ENCODE results near the gene ACSBG1. TPM values are rescaled to one million over a fixed set of nuclear protein-coding genes. Genes with fewer than 3 reads are reported as not detected.

Gene ACSBG1
- total RNA-seq, 1 experiment from 2014 or later = 1.2 TPM

GRCh38 chr15:78261062-78261461 lies 26.7 kb upstream of the ACSBG1 start:
- Histone ChIP-seq H4K20me1 (ENCODE audit: insufficient read depth) (no peaks in the 10 kb centered on the region), H3K4me2 (no peak overlapping the region), H2AFZ (no peak overlapping the region), H3K4me3 (no peak overlapping the region), H3K9me3 (ENCODE audit: insufficient read depth, low read depth) (no peaks in the 10 kb centered on the region), H3K79me2 (ENCODE audit: low read depth) (no peaks in the 10 kb centered on the region), H3K4me1 (replicated peaks; ENCODE audit: insufficient read depth) (peaks cover 18% of the 10 kb centered on the region), H3K27me3 (ENCODE audit: insufficient read depth, low read depth) (no peaks in the 10 kb centered on the region), H3K27ac (no peak overlapping the region), H3K36me3 (ENCODE audit: low read depth) (no peaks in the 10 kb centered on the region), H3F3A (ENCODE audit: insufficient read depth, low read depth) (peaks cover 11% of the 10 kb centered on the region), H3K9me2 (ENCODE audit: insufficient read depth) (no peaks in the 10 kb centered on the region)
- no peak for DNase-seq
- intact Hi-C loops (cut with micrococcal nuclease; ENCODE audit: unreplicated experiment) = no loop called here
- no TSS peak for BruUV-seq (replicated peaks)
- ChIA-PET CTCF (interaction anchor here (0.6 kb wide), 1 partner anchor 152 kb away, joined by 6 read pairs; no protein-coding TSS in a partner anchor), POLR2A (ENCODE audit: unreplicated experiment) (no interaction called here)
- TF ChIP-seq CTCF (conservative IDR thresholded peaks at IDR 0.05) (no peak), EZH2 (IDR thresholded peaks at IDR 0.05; ENCODE audit: low read depth) (no peak)

GRCh38 chr15:78260489-78260888 lies 26.1 kb upstream of the ACSBG1 start:
- no TSS peak for BruUV-seq (replicated peaks)
- peaks cover 11% of the 10 kb centered on the region for H3F3A ChIP-seq (ENCODE audit: insufficient read depth, low read depth)
- no peak overlapping the region for H3K4me3 ChIP-seq
- peaks cover 18% of the 10 kb centered on the region for H3K4me1 ChIP-seq (replicated peaks; ENCODE audit: insufficient read depth)
- H3K27ac ChIP-seq = no peak overlapping the region
- H3K27me3 ChIP-seq (ENCODE audit: insufficient read depth, low read depth) = no peaks in the 10 kb centered on the region
- no peak for DNase-seq
- TF ChIP-seq EZH2 (IDR thresholded peaks at IDR 0.05; ENCODE audit: low read depth) (no peak), CTCF (conservative IDR thresholded peaks at IDR 0.05) (no peak)
- POLR2A ChIA-PET (ENCODE audit: unreplicated experiment) = no interaction called here
- CTCF ChIA-PET = interaction anchor here (0.6 kb wide), 1 partner anchor 152 kb away, joined by 6 read pairs; no protein-coding TSS in a partner anchor
- no peak overlapping the region for H2AFZ ChIP-seq
- intact Hi-C loops (cut with micrococcal nuclease; ENCODE audit: unreplicated experiment) = no loop called here
- no peaks in the 10 kb centered on the region for H4K20me1 ChIP-seq (ENCODE audit: insufficient read depth)
- H3K9me3 ChIP-seq (ENCODE audit: insufficient read depth, low read depth) = no peaks in the 10 kb centered on the region
- no peaks in the 10 kb centered on the region for H3K9me2 ChIP-seq (ENCODE audit: insufficient read depth)
- no peaks in the 10 kb centered on the region for H3K36me3 ChIP-seq (ENCODE audit: low read depth)
- H3K4me2 ChIP-seq = no peak overlapping the region
- H3K79me2 ChIP-seq (ENCODE audit: low read depth) = no peaks in the 10 kb centered on the region

- Histone ChIP-seq H3K4me1 (replicated peaks; ENCODE audit: insufficient read depth) (peaks cover 18% of the 10 kb centered on the region), H3K9me3 (ENCODE audit: insufficient read depth, low read depth) (no peaks in the 10 kb centered on the region), H3K27me3 (ENCODE audit: insufficient read depth, low read depth) (no peaks in the 10 kb centered on the region), H3K9me2 (ENCODE audit: insufficient read depth) (no peaks in the 10 kb centered on the region), H3K79me2 (ENCODE audit: low read depth) (no peaks in the 10 kb centered on the region), H3K27ac (peak overlapping the region; percentile 44), H3F3A (ENCODE audit: insufficient read depth, low read depth) (peaks cover 11% of the 10 kb centered on the region), H3K4me3 (no peak overlapping the region), H3K4me2 (peak overlapping the region; percentile 45), H2AFZ (no peak overlapping the region), H4K20me1 (ENCODE audit: insufficient read depth) (no peaks in the 10 kb centered on the region), H3K36me3 (ENCODE audit: low read depth) (no peaks in the 10 kb centered on the region)
- intact Hi-C loops (cut with micrococcal nuclease; ENCODE audit: unreplicated experiment) = no loop called here
- ChIA-PET POLR2A (ENCODE audit: unreplicated experiment) (no interaction called here), CTCF (no interaction called here)
- TF ChIP-seq CTCF (conservative IDR thresholded peaks at IDR 0.05) (no peak), EZH2 (IDR thresholded peaks at IDR 0.05; ENCODE audit: low read depth) (no peak)
- DNase-seq = peak; percentile 65 to 83
- BruUV-seq (replicated peaks) = no TSS peak
Measured at GRCh38 chr15:78259232-78259631, 24.9 kb upstream of the ACSBG1 start.

Data from PC-9 (cell line).